K562 (cell line): ENCODE data around the gene SHANK1. TPM values are rescaled to one million over a fixed set of nuclear protein-coding genes. Genes with fewer than 3 reads are reported as not detected.
A peak's percentile ranks its signal among the peaks of the same experiment; 100 is the strongest.

Experiments
- ATAC-seq: fragments of 200-7000 bp; cut with Tn5 transposase; 3 replicates; pipeline ENCODE4 v1.9.1; 2020; ENCODE audit warnings: moderate library complexity
- BruUV-seq: library from RNA; stranded (reverse); fragments of 400-500 nt; replicated peaks from 2 replicates; lab custom pipeline; 2021; lab: Mats Ljungman, UMichigan
- CTCF ChIA-PET: fragments of 300-600 bp; formaldehyde crosslinking; extraction: SDS; loops from one replicate; lab custom pipeline; 2021; ENCODE audit warnings: low intra/inter-chr PET ratio; lab: Yijun Ruan, JAX
- POLR2A ChIA-PET: fragments of 300-600, 350-650 bp; sonication (Branson Sonifier 250); formaldehyde crosslinking; extraction: SDS; loops from one replicate; lab custom pipeline; 2021; ENCODE audit warnings: antibody characterized with exemption, inconsistent platforms; lab: Yijun Ruan, JAX
- DNase-seq, 4 experiments: peaks; one replicate each; pipeline versions ENCODE4 v3.0.0 to v3.0.0-alpha.2; 2011 to 2018; ENCODE audit warnings: low spot score in 3 of 4, mixed read lengths in 3 of 4; ENCODE audit errors: extremely low read depth in 1 of 4
- FAIRE-seq: peaks from 2 replicates; lab custom pipeline; 2011; peaks lifted over from hg19 to GRCh38; lab: Jason Lieb, UNC
- H2AFZ ChIP-seq: 2 replicates; pipeline ENCODE4 v1.6.0; 2011; ENCODE audit warnings: low read depth, low read length, control low read depth, inconsistent platforms
- H3K27ac ChIP-seq: fragments of 200-600 bp; 3 replicates; pipeline ENCODE4 v1.8.0; 2011; ENCODE audit warnings: low read depth, mild to moderate bottlenecking, control low read depth, inconsistent platforms, low read length, moderate library complexity, mixed read lengths; ENCODE audit errors: extremely low read depth
- H3K27me3 ChIP-seq, 2 experiments: fragments of 300-600 bp in 1 of 2; 2 replicates in 1 of 2; 3 replicates in 1 of 2; pipeline versions ENCODE4 v1.6.0 to v1.8.0; 2011; ENCODE audit warnings: inconsistent platforms in 2 of 2, low read length in 2 of 2, mild to moderate bottlenecking in 1 of 2, mixed read lengths in 1 of 2, moderate library complexity in 1 of 2; ENCODE audit not compliant: control insufficient read depth in 2 of 2, insufficient read depth in 2 of 2
- H3K36me3 ChIP-seq: fragments of 300-600 bp; 3 replicates; pipeline ENCODE4 v1.8.0; 2011; ENCODE audit warnings: mild to moderate bottlenecking, low read length, inconsistent platforms; ENCODE audit not compliant: control insufficient read depth, insufficient read depth
- H3K4me1 ChIP-seq, 2 experiments: fragments of 200-600 bp in 1 of 2; replicated peaks in 1 of 2; 2 replicates in 1 of 2; 3 replicates in 1 of 2; pipeline versions ENCODE4 v1.5.1 to v1.8.0; 2011; ENCODE audit warnings: inconsistent platforms in 2 of 2, low read length in 2 of 2, mild to moderate bottlenecking in 1 of 2, mixed read lengths in 1 of 2, moderate library complexity in 1 of 2; ENCODE audit not compliant: control insufficient read depth in 2 of 2, insufficient read depth in 2 of 2
- H3K4me2 ChIP-seq: 2 replicates; pipeline ENCODE4 v1.6.1; 2011; ENCODE audit warnings: low read length, control low read depth, inconsistent platforms, mixed read lengths; ENCODE audit not compliant: insufficient read depth
- H3K4me3 ChIP-seq: fragments of 200-600 bp; sonication (generic), shearing (Covaris generic); 2 replicates; pipeline ENCODE4 v1.5.1; 2016; ENCODE audit warnings: control low read depth, inconsistent platforms
- H3K79me2 ChIP-seq: fragments of 200-600 bp; 3 replicates; pipeline ENCODE4 v1.8.0; 2011; ENCODE audit warnings: low read length, inconsistent platforms; ENCODE audit not compliant: control insufficient read depth, insufficient read depth
- H3K9ac ChIP-seq, 2 experiments: 2 replicates each; pipeline versions ENCODE4 v1.6.0 to v1.6.1; 2011; ENCODE audit warnings: low read depth in 2 of 2, low read length in 2 of 2, control low read depth in 1 of 2, inconsistent platforms in 1 of 2, mild to moderate bottlenecking in 1 of 2, mixed read lengths in 1 of 2; ENCODE audit not compliant: insufficient read depth in 1 of 2
- H3K9me1 ChIP-seq: one replicate; pipeline ENCODE4 v1.6.0; 2011; ENCODE audit warnings: inconsistent platforms, mild to moderate bottlenecking, low read length, moderate library complexity; ENCODE audit not compliant: control insufficient read depth, insufficient read depth
- H3K9me3 ChIP-seq: replicated peaks from 2 replicates; pipeline ENCODE4 v1.5.1; 2011; ENCODE audit warnings: low read depth, low read length, inconsistent platforms; ENCODE audit not compliant: control insufficient read depth, insufficient read depth
- H4K20me1 ChIP-seq: replicated peaks from 2 replicates; pipeline ENCODE4 v1.6.1; 2011; ENCODE audit warnings: low read length, inconsistent platforms, mixed read lengths; ENCODE audit not compliant: control insufficient read depth, insufficient read depth
- ARHGAP35 ChIP-seq: fragments of 450-650 bp; IDR thresholded peaks from 2 replicates; pipeline ENCODE4 v1.6.1; 2018; ENCODE audit not compliant: partially characterized antibody
- C11orf30 ChIP-seq: fragments of 450-650 bp; IDR thresholded peaks from 2 replicates; pipeline ENCODE4 v1.6.1; 2016; ENCODE audit warnings: low read depth, mild to moderate bottlenecking
- CSDE1 ChIP-seq, 2 experiments: fragments of 450-650 bp; IDR thresholded peaks; 2 replicates each; pipeline ENCODE4 v1.6.1; 2016; ENCODE audit warnings: mild to moderate bottlenecking in 1 of 2
- MAFF ChIP-seq: IDR thresholded peaks from 2 replicates; pipeline ENCODE4 v1.6.1; 2012; ENCODE audit warnings: low read length, improper control_type of control experiment
- MAFG ChIP-seq: fragments of 450-650 bp; conservative IDR thresholded peaks from 2 replicates; pipeline ENCODE4 v1.6.1; 2016; ENCODE audit warnings: missing genetic modification characterization, missing compliant biosample characterization
- MCM7 ChIP-seq, 2 experiments: fragments of 450-650 bp; IDR thresholded peaks; 2 replicates each; pipeline ENCODE4 v1.6.1; 2016 to 2018
- MLLT1 ChIP-seq, 2 experiments: fragments of 450-650 bp; IDR thresholded peaks; 2 replicates each; pipeline ENCODE4 v1.6.1; 2016
- NFIC ChIP-seq: fragments of 450-650 bp; IDR thresholded peaks from 2 replicates; pipeline ENCODE4 v1.6.1; 2017; ENCODE audit warnings: mild to moderate bottlenecking, inconsistent platforms
- OTX1 ChIP-seq: fragments of 450-650 bp; formaldehyde crosslinking; IDR thresholded peaks from 2 replicates; pipeline ENCODE4 v1.4.0; 2022; ENCODE audit warnings: mild to moderate bottlenecking
- PKNOX1 ChIP-seq: fragments of 450-650 bp; IDR thresholded peaks from 2 replicates; pipeline ENCODE4 v1.6.1; 2016
- RFX1 ChIP-seq: fragments of 450-650 bp; IDR thresholded peaks from 2 replicates; pipeline ENCODE4 v1.6.1; 2016; ENCODE audit warnings: mild to moderate bottlenecking, moderate library complexity
- ZNF316 ChIP-seq: fragments of 450-650 bp; IDR thresholded peaks from 2 replicates; pipeline ENCODE4 v1.6.1; 2016
- ZNF445 ChIP-seq: fragments of 250-450 bp; sonication (Bioruptor Pico); IDR thresholded peaks from 2 replicates; pipeline ENCODE4 v1.4.0; 2020; ENCODE audit warnings: low read depth, mild to moderate bottlenecking, moderate library complexity
- ZNF778 ChIP-seq: fragments of 450-650 bp; formaldehyde crosslinking; IDR thresholded peaks from 2 replicates; pipeline ENCODE4 v1.4.0; 2020; ENCODE audit warnings: mild to moderate bottlenecking, moderate library complexity
- WGBS: fragments of 100-300 bp; shearing (Covaris generic); methylation state at CpG from one replicate; pipeline ENCODE4 v1.1.6; 2016; ENCODE audit warnings: low coverage, mixed read lengths; ENCODE audit not compliant: insufficient coverage; ENCODE audit errors: missing lambda C conversion rate; 5-methylcytosine and 5-hydroxymethylcytosine counted together
- in situ Hi-C: fragments of 300-500 bp; cut with MboI; formaldehyde crosslinking; loops from 4 replicates; pipeline ENCODE4 v1.15.0; 2018; ENCODE audit warnings: inconsistent platforms, mixed read lengths
- intact Hi-C: fragments of 100-400 bp; cut with micrococcal nuclease; formaldehyde crosslinking; loops from 2 replicates; pipeline ENCODE4 v1.14.2; 2022
- polyA plus RNA-seq, 8 experiments: library from polyadenylated mRNA; depleted of rRNA in 4 of 8; stranded (reverse) in 5 of 8; unstranded in 3 of 8; fragments of >200 nt; fragmentation: Nextera tagmentation in 2 of 8; fragmentation: Illumina TruSeq in 1 of 8; extraction: Ambion mirVana in 2 of 8; extraction: Trizol in 1 of 8; gene quantifications; 2 replicates each; pipeline versions ENCODE4 v1.2.1 to v1.2.3, GENCODE V29; 2011 to 2014; ENCODE audit warnings: inconsistent platforms in 1 of 8, missing spikeins in 1 of 8
- total RNA-seq, 7 experiments: library from RNA; depleted of rRNA in 6 of 7; stranded (reverse); fragments of >200 nt in 6 of 7; fragmentation: Illumina TruSeq in 2 of 7; extraction: Trizol in 2 of 7; gene quantifications; 2 replicates each; pipeline versions ENCODE4 v1.2.1 to v1.2.3, GENCODE V29; 2011 to 2021; ENCODE audit warnings: low replicate concordance in 1 of 7
- TF ChIP-seq, protein P1 (sequence below), 2 experiments: IDR thresholded peaks in 1 of 2; conservative IDR thresholded peaks in 1 of 2; 2 replicates each; pipeline ENCODE4 v1.6.1; 2016; ENCODE audit warnings: low read depth in 2 of 2, mild to moderate bottlenecking in 1 of 2, missing compliant biosample characterization in 1 of 2, missing genetic modification characterization in 1 of 2, moderate library complexity in 1 of 2

The SHANK1 gene
- total and polyA plus RNA-seq, 9 of the 15 experiments (the other 6 are each of a cell fraction or from before 2014, with no cell fraction given), result 0.33 to 1.3 (median 0.55) TPM; not detected in 2

- no peaks in the 10 kb centered on the region for H3K9me1 ChIP-seq
- H3K27me3 ChIP-seq, result peaks cover 0 to 10% of the 10 kb centered on the region in 2 experiments; a peak in 3 of 5 replicates
- H3K9ac ChIP-seq, result peak overlapping the region in 1 of 2 experiments; percentile 7; a peak in 1 of 4 replicates
- CTCF ChIA-PET, result no interaction called here
- H3K9me3 ChIP-seq, result no peaks in the 10 kb centered on the region
- H4K20me1 ChIP-seq, result no peaks in the 10 kb centered on the region
- peaks cover 13 to 23% of the 10 kb centered on the region in 2 experiments; a peak in 4 of 5 replicates for H3K4me1 ChIP-seq
- in situ Hi-C loops, result no loop called here
- no peak overlapping the region for H3K4me3 ChIP-seq
- no peaks in the 10 kb centered on the region for H3K79me2 ChIP-seq
- no peak for TF ChIP-seq ZNF778 (CRISPR knock-in tag)
- 0 out of 4 replicates have a peak, but pooled peaks of 1 of the 2 experiments have one; percentile 69 for TF ChIP-seq MCM7 (IDR thresholded peaks at IDR 0.05)
- TF ChIP-seq RFX1, result no peak
- TF ChIP-seq, protein P1, sequence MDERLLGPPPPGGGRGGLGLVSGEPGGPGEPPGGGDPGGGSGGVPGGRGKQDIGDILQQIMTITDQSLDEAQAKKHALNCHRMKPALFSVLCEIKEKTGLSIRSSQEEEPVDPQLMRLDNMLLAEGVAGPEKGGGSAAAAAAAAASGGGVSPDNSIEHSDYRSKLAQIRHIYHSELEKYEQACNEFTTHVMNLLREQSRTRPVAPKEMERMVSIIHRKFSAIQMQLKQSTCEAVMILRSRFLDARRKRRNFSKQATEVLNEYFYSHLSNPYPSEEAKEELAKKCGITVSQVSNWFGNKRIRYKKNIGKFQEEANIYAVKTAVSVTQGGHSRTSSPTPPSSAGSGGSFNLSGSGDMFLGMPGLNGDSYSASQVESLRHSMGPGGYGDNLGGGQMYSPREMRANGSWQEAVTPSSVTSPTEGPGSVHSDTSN (CRISPR knock-in tag; IDR thresholded peaks at IDR 0.05; ENCODE audit: low read depth), result no peak
- TF ChIP-seq, protein P1 (tag; conservative IDR thresholded peaks at IDR 0.05; ENCODE audit: low read depth), result 0 out of 2 replicates have a peak, but pooled peaks have one; percentile 33
- peak; percentile 87 for TF ChIP-seq NFIC
- peak; percentile 86 for TF ChIP-seq ZNF316
- TF ChIP-seq OTX1 (CRISPR knock-in tag), result peak; percentile 54; the same call in 1 of the 2 replicates
- TF ChIP-seq CSDE1 (IDR thresholded peaks at IDR 0.05), result no peak
- TF ChIP-seq MLLT1 (IDR thresholded peaks at IDR 0.05), result peak in 1 of 2 experiments; percentile 20; a peak in 1 of 4 replicates
- peak; percentile 79 for TF ChIP-seq MAFG (tag)
- TF ChIP-seq ARHGAP35, result peak; percentile 35
- TF ChIP-seq PKNOX1, result peak; percentile 71
- TF ChIP-seq MAFF, result peak; percentile 31; the same call in 1 of the 2 replicates
- no peak for TF ChIP-seq ZNF445 (CRISPR knock-in tag)
- peak; percentile 85 for TF ChIP-seq C11orf30
- TF ChIP-seq, all 486 proteins: peak for 11
- Histone ChIP-seq H3K36me3 (no peaks in the 10 kb centered on the region), H3K27ac (no peak overlapping the region), H2AFZ (no peak overlapping the region), H3K4me2 (no peak overlapping the region)
- 2% methylated on average over 6 of the region's 6 CpGs for WGBS
- no TSS peak for BruUV-seq
- peak; percentile 6 for FAIRE-seq
- POLR2A ChIA-PET, result no interaction called here
- intact Hi-C loops, result no loop called here
- DNase-seq, result no peak
- no peak for ATAC-seq
Observed at GRCh38 chr19:50645107-50645506, 74.5 kb downstream of the SHANK1 start.
